HG03045 (cell line): Measurements from ENCODE around the gene LMBRD1.
"Not testable (repeated sequence)": the region's sequence is repeated elsewhere in the genome, so short reads cannot be mapped to it uniquely, and the experiment has no call there.

ENCODE experiments used
- ATAC-seq: cut with Tn5 transposase; IDR thresholded peaks from one replicate; pipeline ENCODE4 v1.9.1; 2021; ENCODE audit warnings: mild to moderate bottlenecking, moderate library complexity; ENCODE audit not compliant: unreplicated experiment

The LMBRD1 gene

GRCh38 chr6:69798796-69799195 lies 2.0 kb upstream of the LMBRD1 start:
- not testable (repeated sequence) for ATAC-seq

DNA sequence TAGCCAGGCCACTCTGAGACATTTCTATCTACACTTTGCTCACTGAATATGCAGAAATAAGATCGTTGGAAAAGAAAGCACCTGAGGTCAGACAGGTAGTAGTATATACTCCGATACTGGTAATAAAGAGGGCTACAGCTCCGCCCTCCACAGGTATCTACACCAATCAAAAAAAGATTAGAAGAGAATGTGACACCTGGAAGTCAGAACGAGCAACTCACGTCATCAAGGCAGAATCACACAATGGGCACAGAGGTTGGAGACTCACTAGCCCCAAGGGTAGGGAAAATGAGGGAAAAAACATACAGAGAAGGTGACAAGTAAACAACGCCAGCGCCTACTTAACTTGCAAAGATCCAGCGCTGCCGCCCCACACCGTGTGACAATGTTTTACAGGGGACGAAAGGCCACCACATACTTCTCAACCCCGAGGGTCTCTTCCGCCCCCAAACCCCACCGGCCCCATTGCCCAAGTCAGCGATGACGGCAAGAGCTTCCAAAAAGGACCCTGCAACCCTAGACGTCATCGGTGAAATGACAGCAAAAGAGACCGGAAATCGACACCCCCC lies 653 bp downstream of the LMBRD1 start:
- peak; percentile 28 for ATAC-seq

GRCh38 chr6:69795469-69796072 lies 1.2 kb downstream of the LMBRD1 start:
- peak; percentile 26 for ATAC-seq

- no peak for ATAC-seq
Observed at GRCh38 chr6:69792292-69792691, 4.5 kb downstream of the LMBRD1 start.

GRCh38 chr6:69791065-69791471 lies 5.7 kb downstream of the LMBRD1 start:
- ATAC-seq = no peak

DNA sequence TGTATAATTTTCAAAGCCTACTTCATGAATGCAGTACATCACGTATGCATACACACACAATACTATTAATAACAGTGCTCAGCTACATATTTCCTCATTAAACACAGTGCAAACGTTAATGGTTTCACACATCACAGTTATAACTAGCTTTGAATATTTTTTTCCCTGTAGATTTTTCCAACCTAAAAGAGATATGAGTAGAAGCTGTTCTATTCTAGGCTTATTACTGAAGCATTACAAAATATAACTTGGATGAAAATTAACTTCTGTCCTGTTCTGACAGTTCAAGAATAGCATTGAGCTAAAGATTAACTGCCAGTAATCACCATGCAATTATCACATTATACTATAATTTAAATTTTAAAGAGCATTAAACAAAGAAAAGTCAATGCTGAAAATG lies 6.2 kb downstream of the LMBRD1 start:
- no peak for ATAC-seq

- ATAC-seq = no peak
Observed at GRCh38 chr6:69789578-69789977, 7.2 kb downstream of the LMBRD1 start.

DNA sequence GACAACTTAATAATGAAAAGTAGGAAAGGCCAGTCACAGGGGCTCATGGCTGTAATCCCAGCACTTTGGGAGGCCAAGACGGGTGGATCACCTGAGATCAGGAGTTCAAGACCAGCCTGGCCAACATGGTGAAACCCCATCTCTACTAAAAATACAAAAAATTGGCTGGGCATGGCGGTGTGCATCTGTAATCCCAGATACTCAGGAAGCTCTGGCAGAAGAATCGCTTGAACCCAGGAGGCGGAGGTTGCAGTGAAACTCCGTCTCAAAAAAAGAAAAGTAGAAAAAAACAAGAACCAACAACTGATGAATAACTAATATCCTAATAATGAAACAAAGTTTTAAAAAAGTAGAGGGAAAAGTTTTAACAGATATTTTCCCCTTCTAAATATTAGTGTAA lies 9.4 kb downstream of the LMBRD1 start:
- ATAC-seq = not testable (repeated sequence)

DNA sequence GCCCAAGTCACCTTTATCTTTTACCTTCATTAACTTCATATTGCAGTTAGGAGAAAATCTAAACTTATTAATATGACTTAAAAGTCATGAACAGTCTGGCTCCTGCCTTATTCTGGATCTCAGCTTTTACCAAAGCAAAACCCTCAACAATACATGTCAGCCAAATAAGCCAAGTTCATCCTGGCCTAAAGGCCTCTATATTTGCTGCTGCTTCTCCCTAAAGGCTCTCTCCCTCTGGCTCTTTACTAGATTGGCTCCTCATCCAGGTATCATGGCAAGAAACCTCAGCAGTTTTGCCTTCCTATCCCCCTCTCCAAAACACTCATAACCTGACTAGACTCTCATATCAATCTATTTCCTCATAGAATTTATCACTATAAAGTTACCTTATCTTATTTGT lies 11.1 kb downstream of the LMBRD1 start:
- no peak for ATAC-seq

- ATAC-seq = peak; percentile 65
Observed at GRCh38 chr6:69784595-69785377, 12.0 kb downstream of the LMBRD1 start.

GRCh38 chr6:69783108-69783507 lies 13.7 kb downstream of the LMBRD1 start:
- ATAC-seq = no peak

DNA sequence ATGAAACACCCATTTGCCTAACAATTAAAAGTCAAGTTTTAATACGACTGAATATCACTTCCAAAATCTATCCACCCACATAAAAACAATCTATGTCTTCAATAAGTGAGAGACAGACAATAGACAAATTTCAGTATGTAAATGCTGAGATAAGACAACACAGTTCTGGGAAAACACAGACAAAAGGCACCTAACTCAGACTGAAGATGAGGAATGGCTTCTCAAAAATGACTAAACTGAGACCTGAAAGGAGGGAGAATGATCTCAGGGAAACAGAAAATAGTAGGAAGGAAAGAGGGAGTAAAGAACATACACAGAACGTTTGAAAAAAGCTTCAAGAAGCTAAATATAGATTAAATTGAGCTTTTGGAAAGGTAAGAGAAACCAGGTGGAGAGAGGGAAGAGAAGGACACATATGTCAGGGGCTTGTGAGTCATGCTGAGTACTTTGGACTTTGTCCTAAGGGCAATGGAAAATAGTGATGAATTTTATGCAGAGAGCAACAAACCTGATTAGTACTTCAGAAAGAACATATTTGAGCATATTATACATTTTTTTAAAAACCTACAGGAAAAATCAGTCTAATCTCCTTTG lies 16.1 kb downstream of the LMBRD1 start:
- no peak for ATAC-seq

DNA sequence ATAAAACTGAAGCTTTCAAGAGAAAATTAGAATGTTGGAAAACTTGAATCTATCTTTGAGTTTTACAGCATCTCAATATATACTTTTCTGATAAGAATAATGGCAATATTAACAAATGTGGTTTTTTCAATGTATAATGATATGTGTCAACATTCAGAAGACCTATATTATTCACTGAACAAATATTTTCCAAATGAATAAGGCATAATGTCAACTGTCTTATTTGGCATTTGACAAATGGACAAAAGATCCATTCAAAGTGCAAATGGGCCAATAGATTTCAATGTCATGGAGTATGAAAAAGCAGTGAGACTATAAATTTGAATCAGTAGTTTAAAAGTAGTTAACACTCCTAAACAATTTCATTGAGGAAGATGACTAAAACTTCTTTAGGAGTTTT lies 20.9 kb downstream of the LMBRD1 start:
- ATAC-seq = no peak

DNA sequence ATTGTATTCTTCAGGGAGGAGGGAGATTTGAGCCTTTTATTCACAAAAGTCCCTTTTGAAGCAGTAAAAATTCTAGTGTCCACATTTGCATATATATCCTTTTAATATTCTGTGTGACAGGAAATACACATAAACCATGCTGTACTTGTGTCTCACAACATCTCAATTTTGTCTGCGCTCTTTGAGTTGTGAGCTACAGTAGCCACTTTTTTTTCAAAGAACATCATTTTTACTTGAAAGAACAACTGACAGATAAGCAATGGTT lies 21.3 kb downstream of the LMBRD1 start:
- ATAC-seq = no peak

DNA sequence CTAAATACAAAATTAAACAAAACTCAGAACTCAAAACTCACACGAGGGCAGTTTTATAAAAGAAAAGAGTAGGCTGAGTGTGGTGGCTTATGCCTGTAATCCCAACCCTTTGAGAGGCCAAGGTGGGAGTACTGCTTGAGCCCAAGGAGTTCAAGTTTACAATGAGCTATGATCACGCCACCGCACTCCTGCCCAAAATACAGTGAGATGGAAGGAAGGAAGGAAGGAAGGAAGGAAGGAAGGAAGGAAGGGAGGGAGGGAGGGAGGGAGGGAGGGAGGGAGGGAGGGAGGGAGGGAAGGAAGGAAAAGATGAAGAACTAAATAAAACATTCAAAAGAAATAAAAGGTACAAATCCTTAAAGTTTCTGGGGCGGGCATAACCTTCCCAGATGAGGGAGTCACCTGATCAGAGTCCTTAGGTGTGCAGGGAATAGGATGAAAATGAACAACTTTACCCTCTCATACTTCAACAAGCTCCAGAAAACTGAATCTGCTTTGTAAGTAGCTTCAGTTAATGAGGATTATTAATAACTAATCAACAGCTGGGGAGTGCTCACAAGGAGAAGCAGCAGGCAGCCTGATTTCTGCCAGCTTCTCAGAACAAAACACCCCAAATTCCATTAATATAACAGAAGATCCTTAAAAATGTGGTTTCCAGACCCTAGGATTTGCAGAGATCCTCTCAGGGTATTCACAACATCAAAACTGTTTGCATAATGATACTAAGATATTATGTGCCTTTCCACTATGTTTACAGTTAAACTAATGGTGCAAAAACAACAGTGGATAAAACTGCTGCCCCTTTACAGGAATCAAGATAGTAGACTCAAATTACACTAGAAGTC lies 21.8 kb downstream of the LMBRD1 start:
- ATAC-seq = no peak

DNA sequence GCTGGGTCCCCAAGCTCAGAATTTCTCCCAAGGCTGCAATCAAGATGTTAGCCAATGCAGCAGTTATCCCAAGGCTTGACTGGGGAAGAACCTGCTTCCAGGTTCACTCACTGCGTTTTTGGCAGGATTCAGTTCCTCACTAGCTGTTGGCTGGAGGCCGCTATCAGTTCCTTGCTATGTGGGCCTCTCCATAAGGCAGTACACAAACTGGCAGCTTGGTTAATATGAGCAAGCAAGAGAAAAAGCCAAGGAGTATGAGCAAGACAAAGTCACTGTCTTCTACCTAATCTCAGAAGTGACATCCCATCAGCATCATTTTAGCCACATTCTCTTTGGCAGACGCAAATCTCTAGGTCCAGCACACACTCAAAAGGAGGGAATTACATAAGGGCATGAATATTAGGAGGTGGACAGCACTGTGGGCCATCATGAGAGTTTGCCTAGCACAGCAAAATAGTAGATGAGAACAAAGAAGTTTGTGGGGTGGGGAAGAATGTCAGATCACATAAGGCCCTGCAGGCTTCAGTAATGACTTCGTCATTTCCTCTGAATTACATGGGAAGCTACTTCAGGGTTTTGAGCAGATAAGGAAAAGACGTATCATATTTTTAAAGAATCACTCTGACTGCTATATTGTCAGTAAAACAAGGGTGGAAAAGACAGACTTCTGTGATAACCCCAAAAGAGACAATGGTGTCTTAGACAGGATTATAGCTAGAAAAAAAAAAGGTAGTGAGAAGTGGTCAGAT lies 25.5 kb downstream of the LMBRD1 start:
- ATAC-seq = no peak

DNA sequence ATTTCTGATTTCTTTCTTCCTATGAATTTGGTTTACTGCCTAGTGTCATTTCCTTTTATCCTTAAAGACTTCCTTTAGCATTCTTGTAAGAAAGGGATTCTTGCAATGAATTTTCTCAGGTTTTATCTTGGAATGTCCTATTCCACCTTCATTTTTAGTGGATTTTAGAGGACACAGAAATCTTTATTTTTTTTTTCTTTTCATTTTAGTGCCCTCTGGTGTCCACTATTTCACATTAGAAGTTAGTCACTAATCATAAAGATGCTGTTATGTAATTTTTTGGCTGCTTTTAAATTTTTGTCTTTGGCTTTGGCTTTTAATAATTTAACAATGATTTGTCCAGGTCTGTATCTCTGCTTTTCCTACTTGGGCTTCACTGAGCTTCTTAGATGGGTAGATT lies 28.1 kb downstream of the LMBRD1 start:
- no peak for ATAC-seq

- no peak for ATAC-seq
Observed at GRCh38 chr6:69763763-69764162, 33.0 kb downstream of the LMBRD1 start.

DNA sequence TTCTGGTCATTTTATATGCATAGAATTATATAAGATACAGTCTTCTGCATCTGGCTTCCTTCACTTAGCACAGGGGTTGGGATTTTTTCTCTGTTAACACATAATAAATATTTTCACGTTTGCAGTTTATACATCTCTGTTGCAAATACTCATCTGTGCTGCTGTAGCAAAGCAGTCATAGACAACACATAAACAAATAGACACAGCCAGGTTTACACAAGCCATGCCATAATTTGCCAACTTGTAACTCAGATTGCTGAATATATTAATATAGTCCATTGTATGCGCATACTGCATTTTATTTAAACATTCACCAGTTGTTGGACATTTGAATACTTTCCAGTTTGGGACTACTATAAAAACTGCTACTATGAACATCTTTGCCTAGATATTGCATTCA lies 35.0 kb downstream of the LMBRD1 start:
- no peak for ATAC-seq

DNA sequence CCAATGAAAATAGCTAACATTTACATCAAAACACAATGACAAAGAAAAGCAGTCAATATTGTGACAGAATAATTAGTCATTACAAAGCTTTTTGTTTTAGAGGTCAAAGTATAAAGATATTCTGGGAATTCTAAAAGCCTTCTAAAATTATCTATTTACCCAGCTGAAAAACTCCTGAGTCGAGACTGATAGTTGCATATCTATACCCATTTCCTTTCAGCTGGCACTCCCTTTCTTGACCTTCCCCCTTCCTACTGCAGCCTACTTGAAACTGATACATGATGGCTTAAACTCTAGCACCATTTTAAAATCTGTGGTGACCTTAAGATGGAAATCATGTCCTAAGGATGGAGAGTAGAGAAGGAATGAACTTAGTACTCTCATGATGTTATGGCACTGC lies 38.6 kb downstream of the LMBRD1 start:
- no peak for ATAC-seq

DNA sequence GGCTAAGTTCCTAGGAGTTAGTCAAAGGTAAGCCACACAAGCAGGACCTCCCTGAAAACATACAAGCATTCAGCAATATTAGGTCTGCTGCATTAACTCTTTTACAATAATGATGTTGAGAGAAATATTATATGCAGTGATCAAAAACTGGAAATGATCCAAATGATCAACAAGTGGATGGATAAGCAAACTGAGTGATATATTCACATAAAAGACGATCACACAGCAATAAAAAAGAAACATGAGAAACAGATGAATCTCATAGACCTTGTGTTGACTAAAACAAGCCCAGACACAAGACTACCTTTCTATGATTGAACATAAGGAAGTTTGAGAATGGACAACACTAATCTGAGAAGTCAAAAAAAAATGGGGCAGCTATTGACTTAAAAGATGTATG lies 39.9 kb downstream of the LMBRD1 start:
- no peak for ATAC-seq
